ENCODE measurements around the gene CCNB1IP1.

DNA sequence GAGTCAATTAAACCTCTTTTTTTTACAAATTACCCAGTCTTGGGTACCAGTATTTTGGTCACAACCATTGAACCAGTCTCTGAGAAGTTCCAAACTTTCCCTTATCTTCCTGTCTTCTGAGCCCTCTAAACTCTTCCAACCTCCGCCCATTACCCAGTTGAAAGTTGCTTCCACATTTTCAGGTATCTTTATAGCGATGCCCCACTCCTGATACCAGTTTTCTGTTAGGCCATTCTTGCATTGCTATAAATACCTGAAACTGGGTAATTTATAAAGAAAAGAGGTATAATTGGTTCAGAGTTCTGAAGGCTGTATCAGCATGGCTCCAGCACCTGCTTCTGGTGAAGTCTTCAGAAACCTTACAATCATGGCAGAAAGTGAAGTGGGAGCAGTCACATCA lies 59.0 kb downstream of the CCNB1IP1 start:
- TF ChIP-seq, protein P1, sequence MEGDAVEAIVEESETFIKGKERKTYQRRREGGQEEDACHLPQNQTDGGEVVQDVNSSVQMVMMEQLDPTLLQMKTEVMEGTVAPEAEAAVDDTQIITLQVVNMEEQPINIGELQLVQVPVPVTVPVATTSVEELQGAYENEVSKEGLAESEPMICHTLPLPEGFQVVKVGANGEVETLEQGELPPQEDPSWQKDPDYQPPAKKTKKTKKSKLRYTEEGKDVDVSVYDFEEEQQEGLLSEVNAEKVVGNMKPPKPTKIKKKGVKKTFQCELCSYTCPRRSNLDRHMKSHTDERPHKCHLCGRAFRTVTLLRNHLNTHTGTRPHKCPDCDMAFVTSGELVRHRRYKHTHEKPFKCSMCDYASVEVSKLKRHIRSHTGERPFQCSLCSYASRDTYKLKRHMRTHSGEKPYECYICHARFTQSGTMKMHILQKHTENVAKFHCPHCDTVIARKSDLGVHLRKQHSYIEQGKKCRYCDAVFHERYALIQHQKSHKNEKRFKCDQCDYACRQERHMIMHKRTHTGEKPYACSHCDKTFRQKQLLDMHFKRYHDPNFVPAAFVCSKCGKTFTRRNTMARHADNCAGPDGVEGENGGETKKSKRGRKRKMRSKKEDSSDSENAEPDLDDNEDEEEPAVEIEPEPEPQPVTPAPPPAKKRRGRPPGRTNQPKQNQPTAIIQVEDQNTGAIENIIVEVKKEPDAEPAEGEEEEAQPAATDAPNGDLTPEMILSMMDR (IDR thresholded peaks at IDR 0.05; ENCODE audit: low read length) = no peak
- no peak for TF ChIP-seq EZH2 (IDR thresholded peaks at IDR 0.05; ENCODE audit: borderline replicate concordance, low read length)

Data from OCI-LY1 (cell line).